ENCODE data around the gene MANEA. TPM values are rescaled to one million over a fixed set of nuclear protein-coding genes. Genes with fewer than 3 reads are reported as not detected.

Gene MANEA, protein sequence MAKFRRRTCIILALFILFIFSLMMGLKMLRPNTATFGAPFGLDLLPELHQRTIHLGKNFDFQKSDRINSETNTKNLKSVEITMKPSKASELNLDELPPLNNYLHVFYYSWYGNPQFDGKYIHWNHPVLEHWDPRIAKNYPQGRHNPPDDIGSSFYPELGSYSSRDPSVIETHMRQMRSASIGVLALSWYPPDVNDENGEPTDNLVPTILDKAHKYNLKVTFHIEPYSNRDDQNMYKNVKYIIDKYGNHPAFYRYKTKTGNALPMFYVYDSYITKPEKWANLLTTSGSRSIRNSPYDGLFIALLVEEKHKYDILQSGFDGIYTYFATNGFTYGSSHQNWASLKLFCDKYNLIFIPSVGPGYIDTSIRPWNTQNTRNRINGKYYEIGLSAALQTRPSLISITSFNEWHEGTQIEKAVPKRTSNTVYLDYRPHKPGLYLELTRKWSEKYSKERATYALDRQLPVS
- 10 to 100 TPM; 23.2 to 23.3 TPM for total RNA-seq

DNA sequence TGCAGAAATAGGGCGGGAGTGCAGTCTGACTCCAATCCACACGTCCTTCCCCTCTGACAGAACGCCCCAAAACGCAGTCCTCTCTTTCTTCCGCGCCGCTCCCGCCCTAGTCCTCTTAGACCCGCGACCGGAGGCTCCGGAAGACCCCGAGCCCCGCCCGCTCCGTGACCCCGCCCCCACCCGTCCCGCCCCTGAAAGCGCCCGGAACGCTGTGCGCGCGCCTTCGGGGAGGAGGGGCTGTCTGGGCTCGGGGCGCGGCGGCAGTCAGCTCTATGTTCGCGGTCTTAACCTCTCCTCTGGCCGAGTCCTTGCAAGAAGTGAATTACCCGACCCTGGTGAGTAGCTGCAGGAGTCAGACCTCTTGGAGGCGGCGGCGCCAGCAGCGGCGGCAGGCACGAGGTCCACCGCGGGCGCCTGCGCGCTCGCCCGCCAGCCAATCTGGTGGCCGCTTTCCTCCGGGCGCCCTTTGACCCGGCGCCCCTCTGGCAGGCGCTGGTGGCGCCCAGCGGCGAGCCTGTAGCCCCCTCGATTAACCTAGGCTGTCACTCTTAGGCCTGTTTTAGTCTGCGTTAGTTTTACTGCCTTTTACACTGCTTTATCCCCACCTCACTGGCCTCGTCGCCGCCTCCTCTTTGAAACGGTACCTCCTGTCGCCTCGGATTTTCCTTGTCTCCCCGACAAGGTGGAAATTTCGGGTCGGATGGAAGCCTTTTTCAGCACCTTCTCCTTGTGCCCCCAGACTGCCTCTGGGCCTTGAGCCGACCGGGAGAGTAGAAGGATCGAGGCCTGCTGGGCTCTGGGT, at the start of gene MANEA:
Gene MANEA, plus strand, starts transcription at position 232 of the 802 bp plus-strand sequence. CDS start 8,905 bp downstream, outside the sequence.
- peaks cover 43% of the 10 kb centered on the region for H3K4me1 Mint-ChIP-seq
- H3K27me3 Mint-ChIP-seq: no peaks in the 10 kb centered on the region
- H3K36me3 Mint-ChIP-seq: peaks cover 15% of the 10 kb centered on the region
- peak within 1 kb of the TSS; percentile 97 for H3K4me3 Mint-ChIP-seq
- DNase-seq (peak; percentile 91), ATAC-seq (peak; percentile 87)
- no peaks in the 10 kb centered on the region for H3K9me3 Mint-ChIP-seq (ENCODE audit: low read depth)
- H3K27ac Mint-ChIP-seq: peak within 1 kb of the TSS; percentile 98
- CTCF ChIA-PET: interaction anchor here (1.6 kb wide), 1 partner anchor 10 kb away, joined by 5 read pairs; no protein-coding TSS in a partner anchor

DNA sequence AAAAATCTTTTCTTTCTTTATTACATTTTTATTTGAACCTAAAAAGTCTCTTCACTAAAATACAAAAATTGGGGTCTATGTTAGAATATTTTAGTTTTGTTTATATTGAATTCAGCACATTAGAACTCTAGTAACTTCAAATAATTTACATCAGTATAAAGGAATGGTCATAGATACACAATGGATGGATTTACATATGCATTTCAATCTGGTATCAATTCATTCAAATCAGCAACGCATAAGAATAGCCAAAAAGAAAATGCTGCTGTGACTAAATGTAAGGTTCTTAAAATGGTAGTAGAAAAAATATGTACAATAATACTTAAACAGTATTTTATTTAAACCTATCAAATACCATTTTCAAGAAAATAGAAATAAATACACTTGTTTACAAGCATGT, 47.6 kb upstream of the MANEA start:
- ATAC-seq (no peak), DNase-seq (no peak)
- H3K4me3 Mint-ChIP-seq: no peak overlapping the region
- no peak overlapping the region for H3K27ac Mint-ChIP-seq
- no peaks in the 10 kb centered on the region for H3K36me3 Mint-ChIP-seq
- H3K4me1 Mint-ChIP-seq: no peaks in the 10 kb centered on the region
- no peaks in the 10 kb centered on the region for H3K27me3 Mint-ChIP-seq
- H3K9me3 Mint-ChIP-seq (ENCODE audit: low read depth): no peaks in the 10 kb centered on the region
- CTCF ChIA-PET: no interaction called here

DNA sequence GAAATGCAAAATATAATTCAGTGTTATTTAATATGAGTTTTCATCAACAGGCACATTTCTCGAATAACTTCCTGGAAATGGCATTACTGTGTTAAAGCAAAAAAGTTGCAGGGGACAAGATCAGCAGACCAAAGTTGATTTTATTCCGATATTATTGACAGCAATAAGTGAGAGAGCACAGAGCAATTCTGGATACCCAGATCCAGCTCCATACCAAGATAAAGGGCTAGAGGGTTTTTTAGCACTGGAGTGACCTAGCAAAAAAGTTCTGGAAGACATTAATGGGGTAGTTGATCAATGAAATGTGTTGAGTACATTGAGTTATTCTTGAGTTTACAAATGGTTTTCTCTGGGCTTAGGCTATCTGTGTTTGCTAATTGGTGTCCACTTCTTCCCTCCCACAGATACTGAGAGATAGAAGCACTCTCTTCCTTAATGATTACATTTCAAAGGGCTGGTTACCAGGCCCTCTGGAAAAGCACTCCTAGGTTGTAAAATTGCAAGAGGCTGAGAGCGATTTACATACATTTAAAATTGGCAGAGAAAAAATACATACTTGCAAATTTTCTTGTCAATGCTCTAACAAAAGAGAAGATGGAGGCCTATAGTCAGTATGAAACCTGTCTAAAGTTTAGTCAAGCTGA, 47.0 kb upstream of the MANEA start:
- Mint-ChIP-seq H3K4me3 (no peak overlapping the region), H3K27ac (no peak overlapping the region), H3K36me3 (no peaks in the 10 kb centered on the region)

DNA sequence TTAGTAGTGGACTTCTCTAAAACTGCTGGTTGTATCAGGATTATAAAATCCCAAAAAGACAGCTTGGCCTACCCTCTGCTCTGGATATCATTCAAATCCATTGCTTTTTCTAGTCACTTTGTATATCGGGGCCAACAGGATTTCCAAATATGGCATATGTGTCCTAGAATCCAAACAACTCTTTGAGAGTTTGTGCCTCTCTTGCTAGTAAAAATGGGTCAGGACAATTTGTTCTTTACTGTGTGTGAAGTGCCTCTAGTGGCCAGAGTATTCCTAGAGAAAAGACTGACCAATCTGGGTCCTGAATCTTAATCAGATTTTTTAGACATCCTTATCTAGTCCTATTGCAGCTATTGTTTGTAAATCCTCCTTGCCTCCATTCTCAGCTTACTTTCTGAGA, 33.5 kb upstream of the MANEA start:
- ATAC-seq: no peak
- Mint-ChIP-seq H3K4me3 (no peak overlapping the region), H3K36me3 (no peaks in the 10 kb centered on the region), H3K27me3 (peaks cover 2% of the 10 kb centered on the region), H3K9me3 (ENCODE audit: low read depth) (no peaks in the 10 kb centered on the region), H3K27ac (no peak overlapping the region), H3K4me1 (no peaks in the 10 kb centered on the region)
- DNase-seq: no peak
- CTCF ChIA-PET: no interaction called here

More for the DNA sequence above, 47.0 kb upstream of the MANEA start:
- Mint-ChIP-seq H3K27me3 (no peaks in the 10 kb centered on the region), H3K4me1 (no peaks in the 10 kb centered on the region), H3K9me3 (ENCODE audit: low read depth) (no peaks in the 10 kb centered on the region)
- ATAC-seq (no peak), DNase-seq (no peak)
- CTCF ChIA-PET: no interaction called here

DNA sequence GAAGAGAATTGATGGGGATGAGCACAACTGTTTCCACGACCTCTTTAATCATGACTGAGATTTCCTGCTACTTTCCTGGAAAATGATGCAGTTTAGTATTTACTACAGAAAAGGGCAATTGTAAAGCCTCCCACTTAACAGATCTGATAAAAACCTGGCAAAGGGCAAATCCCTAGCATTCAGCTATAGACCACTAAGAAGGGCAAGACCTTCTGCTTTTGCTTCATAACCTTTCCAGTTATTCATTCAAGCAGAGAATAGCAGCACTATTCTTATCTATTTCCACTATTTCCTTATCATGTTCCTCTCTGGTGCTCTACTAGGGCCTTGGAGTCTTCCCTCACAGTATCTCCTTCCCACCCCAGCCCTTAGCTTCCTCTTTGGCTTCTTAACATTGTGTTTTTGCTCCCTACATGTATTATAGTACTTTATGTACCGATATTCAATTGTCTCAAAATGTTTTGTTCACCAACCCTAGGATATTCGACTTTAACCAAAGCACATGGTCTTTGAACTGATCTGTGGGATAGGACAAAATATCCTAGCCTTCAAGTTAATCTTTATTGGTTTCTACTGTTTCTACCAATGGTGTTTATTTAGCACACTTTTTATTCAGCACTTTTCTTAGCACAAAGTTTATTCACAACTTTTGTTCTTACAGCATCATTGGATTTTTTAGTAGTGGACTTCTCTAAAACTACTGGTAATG, 32.7 kb upstream of the MANEA start:
- Mint-ChIP-seq H3K27me3 (peaks cover 2% of the 10 kb centered on the region), H3K9me3 (ENCODE audit: low read depth) (no peaks in the 10 kb centered on the region), H3K36me3 (no peaks in the 10 kb centered on the region), H3K27ac (no peak overlapping the region), H3K4me1 (no peaks in the 10 kb centered on the region), H3K4me3 (no peak overlapping the region)
- DNase-seq (no peak), ATAC-seq (no peak)
- CTCF ChIA-PET: no interaction called here

DNA sequence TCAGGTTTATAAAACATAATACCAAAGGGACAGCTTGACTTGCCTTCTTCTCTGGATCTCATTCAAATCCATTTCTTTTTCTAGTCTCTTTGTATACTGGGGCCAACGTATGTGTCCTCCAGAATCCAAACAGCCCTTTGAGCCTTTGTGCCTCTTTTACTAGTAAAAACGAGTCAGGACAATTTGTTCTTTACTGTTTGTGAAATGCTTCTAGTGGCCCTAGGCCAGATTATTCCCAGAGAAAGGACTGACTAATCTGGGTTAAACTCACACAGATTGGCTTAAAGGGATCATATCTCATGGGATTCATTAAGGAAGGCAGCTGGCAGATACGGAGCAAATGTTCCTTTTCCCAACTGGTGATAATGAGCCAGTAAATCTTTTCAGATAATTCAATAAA, 32.1 kb upstream of the MANEA start:
- DNase-seq (no peak), ATAC-seq (no peak)
- Mint-ChIP-seq H3K9me3 (ENCODE audit: low read depth) (no peaks in the 10 kb centered on the region), H3K27ac (no peak overlapping the region), H3K27me3 (peaks cover 2% of the 10 kb centered on the region), H3K4me1 (no peaks in the 10 kb centered on the region), H3K36me3 (no peaks in the 10 kb centered on the region), H3K4me3 (no peak overlapping the region)
- CTCF ChIA-PET: no interaction called here

DNA sequence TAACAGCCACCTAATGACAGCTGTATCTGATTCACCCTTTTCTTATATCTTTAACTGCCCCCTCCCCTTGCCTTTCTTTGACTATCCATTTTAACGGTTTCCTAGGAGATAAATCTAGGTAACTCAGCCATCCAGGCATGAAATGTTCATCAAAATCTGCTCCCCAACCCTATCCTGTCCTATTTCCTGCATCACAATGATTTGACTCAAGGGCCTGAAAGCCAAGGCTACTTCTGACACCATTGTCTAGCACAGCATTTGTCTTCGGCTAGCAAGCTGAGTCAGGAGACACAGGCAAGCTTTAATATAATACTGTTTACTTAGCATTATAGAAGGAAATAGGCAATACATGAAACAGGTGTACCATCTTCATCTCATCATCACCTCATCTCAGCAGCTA, 31.6 kb upstream of the MANEA start:
- no peaks in the 10 kb centered on the region for H3K9me3 Mint-ChIP-seq (ENCODE audit: low read depth)
- H3K4me3 Mint-ChIP-seq: no peak overlapping the region
- H3K4me1 Mint-ChIP-seq: no peaks in the 10 kb centered on the region
- CTCF ChIA-PET: no interaction called here
- DNase-seq (no peak), ATAC-seq (no peak)
- H3K36me3 Mint-ChIP-seq: no peaks in the 10 kb centered on the region
- H3K27ac Mint-ChIP-seq: no peak overlapping the region
- peaks cover 5% of the 10 kb centered on the region for H3K27me3 Mint-ChIP-seq

DNA sequence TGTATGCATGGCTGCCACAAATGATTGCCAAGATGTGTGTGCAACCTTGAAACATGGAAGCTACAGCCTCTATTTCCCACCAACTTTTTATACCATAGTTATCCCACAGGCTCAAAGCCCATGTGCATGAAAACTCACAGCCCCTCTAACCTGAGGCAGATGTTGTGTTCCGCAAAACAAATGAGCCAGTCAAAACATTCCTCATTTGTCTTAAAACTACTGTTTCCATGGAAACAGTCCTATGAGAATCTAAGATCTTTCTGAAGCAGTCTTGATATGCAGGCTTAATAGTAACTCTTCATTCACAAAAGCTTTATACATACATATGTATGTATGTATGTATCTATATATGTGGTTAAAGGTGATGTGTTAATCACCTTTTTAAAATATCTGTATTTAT, 31.2 kb upstream of the MANEA start:
- no peaks in the 10 kb centered on the region for H3K36me3 Mint-ChIP-seq
- no peak for DNase-seq
- H3K27ac Mint-ChIP-seq: no peak overlapping the region
- H3K4me3 Mint-ChIP-seq: no peak overlapping the region
- no peaks in the 10 kb centered on the region for H3K9me3 Mint-ChIP-seq (ENCODE audit: low read depth)
- no peak for ATAC-seq
- H3K4me1 Mint-ChIP-seq: no peaks in the 10 kb centered on the region
- CTCF ChIA-PET: no interaction called here
- H3K27me3 Mint-ChIP-seq: peaks cover 6% of the 10 kb centered on the region

DNA sequence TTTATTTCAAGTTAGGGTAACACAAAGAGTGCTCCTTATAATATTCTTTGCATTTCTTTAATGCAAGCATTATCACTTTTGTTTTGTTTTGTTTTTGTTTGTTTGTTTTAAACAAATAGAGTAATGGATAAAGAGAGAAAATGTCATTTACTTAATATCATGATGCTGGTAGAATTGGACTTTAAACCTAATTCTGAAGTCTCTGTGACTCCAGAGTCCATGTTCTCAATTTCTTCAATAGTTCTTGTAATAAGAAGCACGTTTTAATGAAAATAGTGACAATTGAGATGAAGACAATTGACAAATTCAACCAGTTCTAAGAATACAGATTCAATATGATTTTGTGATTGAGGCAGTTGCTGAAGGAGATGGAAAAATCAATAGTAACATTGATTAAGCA, 30.3 kb upstream of the MANEA start:
- Mint-ChIP-seq H3K9me3 (ENCODE audit: low read depth) (no peaks in the 10 kb centered on the region), H3K27me3 (peaks cover 6% of the 10 kb centered on the region), H3K27ac (no peak overlapping the region), H3K4me1 (no peaks in the 10 kb centered on the region), H3K36me3 (no peaks in the 10 kb centered on the region), H3K4me3 (no peak overlapping the region)
- ATAC-seq: no peak
- CTCF ChIA-PET: no interaction called here
- no peak for DNase-seq

DNA sequence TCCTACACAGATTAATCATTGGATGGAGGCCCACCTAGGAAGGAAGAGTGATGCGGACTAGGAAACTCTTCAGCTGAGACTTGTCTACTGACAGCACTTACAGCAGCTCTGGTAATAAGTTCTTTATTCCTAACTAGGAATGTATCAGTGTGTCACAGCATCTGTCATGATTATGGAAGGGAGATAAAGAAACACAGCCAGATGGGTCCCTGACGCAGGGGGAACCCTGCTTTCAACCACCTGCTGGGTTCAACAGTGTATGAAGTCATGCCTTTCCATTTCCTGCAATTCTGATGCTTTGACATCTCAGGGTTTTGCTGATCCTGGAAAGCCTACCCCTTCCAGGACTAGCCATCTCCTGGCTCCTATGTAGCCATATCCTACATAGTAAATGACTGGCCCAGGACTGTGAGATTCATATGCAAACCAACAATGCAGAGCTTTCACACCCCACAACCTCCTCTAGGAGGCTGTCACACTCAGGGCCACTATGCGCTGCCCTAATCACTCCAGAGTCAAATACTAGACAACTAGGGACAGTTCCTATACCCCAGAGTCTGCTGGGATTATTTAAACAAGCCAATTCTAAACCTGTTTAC, 29.0 kb upstream of the MANEA start:
- DNase-seq: no peak
- H3K27ac Mint-ChIP-seq: no peak overlapping the region
- CTCF ChIA-PET: no interaction called here
- no peaks in the 10 kb centered on the region for H3K36me3 Mint-ChIP-seq
- no peak for ATAC-seq
- H3K27me3 Mint-ChIP-seq: peaks cover 6% of the 10 kb centered on the region
- H3K4me3 Mint-ChIP-seq: no peak overlapping the region
- no peaks in the 10 kb centered on the region for H3K9me3 Mint-ChIP-seq (ENCODE audit: low read depth)
- no peaks in the 10 kb centered on the region for H3K4me1 Mint-ChIP-seq

DNA sequence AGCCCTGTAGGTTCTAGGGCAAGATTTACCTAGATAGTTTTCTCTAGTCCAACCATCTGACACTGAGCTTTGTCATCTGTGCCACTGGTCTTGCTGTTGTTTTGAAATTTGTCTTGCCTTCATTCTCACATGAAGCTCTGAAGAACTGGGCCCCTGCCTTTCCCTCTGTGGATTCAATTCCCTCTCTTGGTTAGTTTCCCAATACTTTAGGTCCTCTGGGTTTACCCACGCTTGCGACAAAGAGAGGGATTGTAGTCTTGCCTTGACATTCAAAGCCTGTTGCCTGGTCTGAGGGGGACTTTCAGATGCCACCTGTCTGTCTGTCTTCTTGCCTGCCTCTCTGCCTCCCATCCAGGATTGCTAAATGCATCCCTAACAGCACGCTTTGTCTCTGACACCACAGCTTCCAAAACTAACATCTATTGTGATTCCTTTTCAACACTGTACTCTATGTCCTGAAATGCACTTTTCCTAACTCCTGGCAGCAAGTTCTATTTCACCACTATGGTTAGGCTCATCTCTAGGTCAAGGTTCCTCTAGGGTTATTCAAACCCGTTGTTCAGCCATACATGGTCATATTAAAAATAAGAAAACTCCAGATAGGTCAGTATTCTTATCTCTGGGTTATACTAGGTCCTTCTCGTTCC, 25.5 kb upstream of the MANEA start:
- peaks cover 6% of the 10 kb centered on the region for H3K27me3 Mint-ChIP-seq
- CTCF ChIA-PET: no interaction called here
- H3K4me3 Mint-ChIP-seq: no peak overlapping the region
- H3K9me3 Mint-ChIP-seq (ENCODE audit: low read depth): no peaks in the 10 kb centered on the region
- ATAC-seq (no peak), DNase-seq (no peak)
- no peaks in the 10 kb centered on the region for H3K4me1 Mint-ChIP-seq
- H3K36me3 Mint-ChIP-seq: peaks cover 3% of the 10 kb centered on the region
- H3K27ac Mint-ChIP-seq: no peak overlapping the region

DNA sequence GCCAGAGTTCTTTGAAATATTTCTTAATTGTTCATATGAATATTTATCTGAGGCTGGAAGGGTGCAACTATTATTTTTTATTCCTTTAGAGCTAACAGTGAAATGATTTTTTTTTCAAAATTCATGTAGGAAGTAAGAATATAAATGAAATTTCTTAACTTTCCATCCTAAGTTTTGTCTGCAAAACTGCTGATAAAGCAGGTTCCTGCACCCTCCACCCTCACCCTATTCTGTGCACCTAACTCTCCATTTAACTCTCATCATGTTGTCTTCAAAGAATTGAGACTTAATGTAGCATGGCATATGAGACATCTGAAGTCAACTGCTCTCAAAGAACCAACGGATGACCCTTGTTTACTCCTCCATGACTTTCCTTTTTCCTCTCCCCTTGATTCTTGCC, 23.5 kb upstream of the MANEA start:
- Mint-ChIP-seq H3K27me3 (peaks cover 6% of the 10 kb centered on the region), H3K4me1 (no peaks in the 10 kb centered on the region), H3K36me3 (peaks cover 3% of the 10 kb centered on the region), H3K9me3 (ENCODE audit: low read depth) (no peaks in the 10 kb centered on the region), H3K4me3 (no peak overlapping the region), H3K27ac (no peak overlapping the region)
- CTCF ChIA-PET: no interaction called here
- DNase-seq: no peak
- no peak for ATAC-seq
